ENCODE measurements around the gene TCP11. TPM values are rescaled to one million over a fixed set of nuclear protein-coding genes. Genes with fewer than 3 reads are reported as not detected.

Gene TCP11
- total RNA-seq, 1 experiment from 2014 or later: not detected

Other genes starting within 250 kb of the TCP11 start
- 0.10 and 0.24 TPM in 2 replicates for gene SCUBE3, start 72.6 kb upstream of the TCP11 start, total RNA-seq (2014; rRNA removed; shearing (Covaris generic))
- gene ZNF76, start 118.4 kb upstream of the TCP11 start, total RNA-seq (2014; rRNA removed; shearing (Covaris generic)): 12.4 and 12.7 TPM in 2 replicates
- 0.72 and 1.4 TPM in 2 replicates for gene DEF6, start 156.5 kb upstream of the TCP11 start, total RNA-seq (2014; rRNA removed; shearing (Covaris generic))
- 9.0 and 11.1 TPM in 2 replicates for gene PPARD, start 201.2 kb upstream of the TCP11 start, total RNA-seq (2014; rRNA removed; shearing (Covaris generic))